Measurements from ENCODE around the gene GATAD2A. TPM values are rescaled to one million over a fixed set of nuclear protein-coding genes. Genes with fewer than 3 reads are reported as not detected.

The GATAD2A gene
- total RNA-seq, 3 donors from 2014 or later = 89.3 to 117 (median 107) TPM

DNA sequence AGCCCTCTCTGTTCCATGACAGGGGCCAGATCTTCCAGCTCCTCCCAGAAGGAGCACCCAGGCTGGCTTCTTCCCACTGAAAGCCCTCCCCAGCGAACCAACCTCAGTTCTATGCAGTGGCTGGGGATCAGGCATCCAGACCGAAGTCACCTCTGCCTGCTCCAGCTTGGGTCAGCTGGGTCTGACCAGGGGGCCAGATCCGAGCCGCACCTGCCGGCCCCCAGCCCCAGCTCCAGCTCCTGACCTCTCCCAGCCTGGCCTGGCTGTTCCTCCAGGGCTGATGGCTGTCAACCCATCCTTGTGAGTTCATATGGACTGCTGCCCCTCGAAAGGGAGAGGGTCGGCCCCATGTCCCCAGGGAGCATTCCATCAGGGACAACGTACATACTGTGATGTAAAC, 101.9 kb downstream of the GATAD2A start:
- Histone ChIP-seq H3K4me1 (ENCODE audit: low read depth) (peaks cover 4% of the 10 kb centered on the region), H3K36me3 (ENCODE audit: low read depth) (peaks cover 4% of the 10 kb centered on the region), H3K4me3 (no peak overlapping the region), H3K9me3 (no peaks in the 10 kb centered on the region)
- ATAC-seq = no peak
- peak in 1 of 3 donors; percentile 34 for DNase-seq
- TF ChIP-seq, protein P1, sequence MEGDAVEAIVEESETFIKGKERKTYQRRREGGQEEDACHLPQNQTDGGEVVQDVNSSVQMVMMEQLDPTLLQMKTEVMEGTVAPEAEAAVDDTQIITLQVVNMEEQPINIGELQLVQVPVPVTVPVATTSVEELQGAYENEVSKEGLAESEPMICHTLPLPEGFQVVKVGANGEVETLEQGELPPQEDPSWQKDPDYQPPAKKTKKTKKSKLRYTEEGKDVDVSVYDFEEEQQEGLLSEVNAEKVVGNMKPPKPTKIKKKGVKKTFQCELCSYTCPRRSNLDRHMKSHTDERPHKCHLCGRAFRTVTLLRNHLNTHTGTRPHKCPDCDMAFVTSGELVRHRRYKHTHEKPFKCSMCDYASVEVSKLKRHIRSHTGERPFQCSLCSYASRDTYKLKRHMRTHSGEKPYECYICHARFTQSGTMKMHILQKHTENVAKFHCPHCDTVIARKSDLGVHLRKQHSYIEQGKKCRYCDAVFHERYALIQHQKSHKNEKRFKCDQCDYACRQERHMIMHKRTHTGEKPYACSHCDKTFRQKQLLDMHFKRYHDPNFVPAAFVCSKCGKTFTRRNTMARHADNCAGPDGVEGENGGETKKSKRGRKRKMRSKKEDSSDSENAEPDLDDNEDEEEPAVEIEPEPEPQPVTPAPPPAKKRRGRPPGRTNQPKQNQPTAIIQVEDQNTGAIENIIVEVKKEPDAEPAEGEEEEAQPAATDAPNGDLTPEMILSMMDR (IDR thresholded peaks at IDR 0.05) = no peak
- intact Hi-C loops (cut with DNase I, micrococcal nuclease) = no loop called here

DNA sequence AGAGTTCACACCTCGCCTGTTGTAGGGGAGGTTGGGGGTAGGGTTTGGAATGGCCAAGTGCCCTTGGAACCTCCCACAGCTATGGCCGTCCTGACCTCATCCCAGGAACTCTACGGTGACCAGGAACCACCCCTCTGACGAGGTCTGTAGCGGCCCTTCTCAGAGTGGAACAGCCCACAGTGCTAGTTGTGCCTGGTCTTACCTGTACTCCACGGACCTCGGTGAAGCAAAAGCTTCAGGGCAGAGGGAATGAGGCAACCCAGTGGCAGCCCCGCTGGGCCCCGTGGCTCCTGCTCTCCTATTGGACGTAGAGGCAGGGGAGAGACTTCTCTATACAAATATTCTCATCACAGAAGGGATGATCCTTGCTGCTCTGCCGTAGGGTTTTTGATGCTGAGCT, 102.7 kb downstream of the GATAD2A start:
- intact Hi-C loops (cut with DNase I, micrococcal nuclease) = no loop called here
- peak in 1 of 3 donors; percentile 31 for DNase-seq
- peak; percentile 6 for ATAC-seq
- TF ChIP-seq, protein P1 (IDR thresholded peaks at IDR 0.05) = no peak
- no peaks in the 10 kb centered on the region for H3K9me3 ChIP-seq
- H3K4me3 ChIP-seq = no peak overlapping the region
- H3K4me1 ChIP-seq (ENCODE audit: low read depth) = peaks cover 6% of the 10 kb centered on the region
- H3K36me3 ChIP-seq (ENCODE audit: low read depth) = peaks cover 3% of the 10 kb centered on the region

DNA sequence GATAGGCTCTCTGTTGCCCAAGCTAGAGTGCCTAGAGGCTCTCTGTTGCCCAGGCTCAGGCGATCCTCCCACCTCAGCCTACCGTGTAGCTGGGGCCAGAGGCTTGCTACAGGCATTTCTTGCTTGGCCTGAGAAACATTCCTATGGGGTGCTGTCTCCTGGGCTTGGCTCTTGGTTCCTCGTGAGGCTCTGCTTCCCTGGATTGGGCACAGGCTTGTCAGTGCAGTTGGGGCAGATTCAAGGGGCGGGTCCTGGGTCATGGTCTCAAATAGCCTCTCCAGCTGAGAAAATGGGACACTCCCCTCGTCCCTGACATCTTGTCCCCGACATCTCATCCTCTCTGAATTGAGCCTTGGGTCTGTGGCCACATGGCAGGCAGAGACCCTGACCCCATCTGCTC, 105.0 kb downstream of the GATAD2A start:
- peaks cover 6% of the 10 kb centered on the region for H3K4me1 ChIP-seq (ENCODE audit: low read depth)
- TF ChIP-seq, protein P1 (IDR thresholded peaks at IDR 0.05) = no peak
- intact Hi-C loops (cut with DNase I, micrococcal nuclease) = no loop called here
- H3K36me3 ChIP-seq (ENCODE audit: low read depth) = peaks cover 3% of the 10 kb centered on the region
- no peak for DNase-seq
- ATAC-seq = peak; percentile 7
- no peaks in the 10 kb centered on the region for H3K9me3 ChIP-seq
- no peak overlapping the region for H3K4me3 ChIP-seq

DNA sequence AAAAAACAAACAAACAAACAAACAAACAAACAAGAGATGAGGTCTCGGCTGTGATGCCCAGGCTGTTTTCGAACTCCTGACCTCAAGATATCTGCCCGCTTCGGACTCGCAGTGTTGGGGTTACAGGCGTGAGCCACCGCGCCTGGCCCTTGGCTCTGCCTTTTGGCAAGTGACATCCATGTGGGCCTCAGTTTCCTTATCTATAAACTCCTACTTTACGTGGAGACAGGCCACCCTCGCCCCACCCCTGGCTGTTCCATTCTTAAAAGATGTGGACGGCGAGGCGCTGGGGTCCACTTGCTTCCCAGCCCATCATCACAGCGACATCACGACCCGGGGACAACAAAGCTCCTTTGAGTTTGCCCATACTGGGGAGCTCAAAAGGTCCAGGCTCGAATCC, 108.2 kb downstream of the GATAD2A start:
- no peak for ATAC-seq
- intact Hi-C loops (cut with DNase I, micrococcal nuclease) = no loop called here
- no peak overlapping the region for H3K4me3 ChIP-seq
- H3K36me3 ChIP-seq (ENCODE audit: low read depth) = no peaks in the 10 kb centered on the region
- H3K4me1 ChIP-seq (ENCODE audit: low read depth) = peaks cover 19% of the 10 kb centered on the region
- TF ChIP-seq, protein P1 (IDR thresholded peaks at IDR 0.05) = no peak
- DNase-seq = peak in 1 of 3 donors; percentile 46
- no peaks in the 10 kb centered on the region for H3K9me3 ChIP-seq

DNA sequence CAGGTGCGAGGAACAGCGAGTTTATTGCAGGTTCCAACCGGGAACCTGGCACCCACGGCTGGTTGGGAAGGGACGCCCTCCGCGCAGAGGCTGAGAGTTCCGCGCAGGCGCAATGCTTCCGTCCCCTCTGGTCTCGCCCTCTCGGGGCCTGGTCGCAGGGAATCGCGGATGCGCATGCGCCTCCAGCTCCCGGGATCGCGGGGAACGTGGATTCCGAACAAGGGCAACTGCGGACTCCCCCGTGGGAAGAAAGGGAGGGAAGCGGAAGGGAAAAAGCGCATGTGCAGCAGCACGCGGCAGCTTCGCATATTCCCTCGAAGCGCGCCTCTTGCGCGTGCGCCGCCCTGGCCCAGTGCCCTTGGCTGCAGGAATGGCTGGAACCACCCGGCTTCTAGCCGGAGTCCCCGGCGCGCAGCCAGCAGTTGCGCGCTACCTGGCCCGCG, 108.8 kb downstream of the GATAD2A start:
- Histone ChIP-seq H3K4me3 (no peak overlapping the region), H3K4me1 (ENCODE audit: low read depth) (peaks cover 19% of the 10 kb centered on the region), H3K9me3 (no peaks in the 10 kb centered on the region), H3K36me3 (ENCODE audit: low read depth) (no peaks in the 10 kb centered on the region)
- TF ChIP-seq, protein P1 (IDR thresholded peaks at IDR 0.05) = no peak
- DNase-seq = peak; percentile 50 to 65 (median 64)
- no peak for ATAC-seq
- intact Hi-C loops (cut with DNase I, micrococcal nuclease) = no loop called here

Measured in mucosa of descending colon (tissue), 3 donors.